ENCODE data around the gene KCNV2.

GRCh38 chr9:2691212-2691611, 26.1 kb upstream of the KCNV2 start:
- TF ChIP-seq CTCF (IDR thresholded peaks at IDR 0.05; ENCODE audit: low read length) (no peak), EZH2 (optimal IDR thresholded peaks at IDR 0.05; ENCODE audit: low read depth, low read length) (no peak)
